ENCODE measurements around the gene ATP2A3. TPM values are rescaled to one million over a fixed set of nuclear protein-coding genes. Genes with fewer than 3 reads are reported as not detected.

The ATP2A3 gene
- total and polyA plus RNA-seq, 8 donors, result 17.8 to 67.7 (median 42.3) TPM

- FAIRE-seq (no peak), ATAC-seq (peak; percentile 85 to 92 (median 91)), DNase-seq (peak; percentile 61 to 94 (median 82))
- no peaks in the 10 kb centered on the region for H3K36me3 ChIP-seq
- H3K4me1 ChIP-seq, result peaks cover 0 to 3% (median 0%) of the 10 kb centered on the region in 3 donors
- H3K27ac ChIP-seq, result no peak overlapping the region
- H3K4me3 ChIP-seq, result no peak overlapping the region
- WGBS, 2 donors, result 21 to 27% methylated on average over 17 of the region's 17 CpGs
- no peaks in the 10 kb centered on the region for H3K9me3 ChIP-seq
- TF ChIP-seq, protein P1, sequence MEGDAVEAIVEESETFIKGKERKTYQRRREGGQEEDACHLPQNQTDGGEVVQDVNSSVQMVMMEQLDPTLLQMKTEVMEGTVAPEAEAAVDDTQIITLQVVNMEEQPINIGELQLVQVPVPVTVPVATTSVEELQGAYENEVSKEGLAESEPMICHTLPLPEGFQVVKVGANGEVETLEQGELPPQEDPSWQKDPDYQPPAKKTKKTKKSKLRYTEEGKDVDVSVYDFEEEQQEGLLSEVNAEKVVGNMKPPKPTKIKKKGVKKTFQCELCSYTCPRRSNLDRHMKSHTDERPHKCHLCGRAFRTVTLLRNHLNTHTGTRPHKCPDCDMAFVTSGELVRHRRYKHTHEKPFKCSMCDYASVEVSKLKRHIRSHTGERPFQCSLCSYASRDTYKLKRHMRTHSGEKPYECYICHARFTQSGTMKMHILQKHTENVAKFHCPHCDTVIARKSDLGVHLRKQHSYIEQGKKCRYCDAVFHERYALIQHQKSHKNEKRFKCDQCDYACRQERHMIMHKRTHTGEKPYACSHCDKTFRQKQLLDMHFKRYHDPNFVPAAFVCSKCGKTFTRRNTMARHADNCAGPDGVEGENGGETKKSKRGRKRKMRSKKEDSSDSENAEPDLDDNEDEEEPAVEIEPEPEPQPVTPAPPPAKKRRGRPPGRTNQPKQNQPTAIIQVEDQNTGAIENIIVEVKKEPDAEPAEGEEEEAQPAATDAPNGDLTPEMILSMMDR (IDR thresholded peaks at IDR 0.05), result peak; percentile 92 to 98 (median 94)
- intact Hi-C loops (cut with DNase I), result loop anchor here in 1 of 3 donors (10.0 kb wide), 1 partner anchor 161 kb away; no protein-coding TSS in a partner anchor
- no peaks in the 10 kb centered on the region for H3K27me3 ChIP-seq
Measured at GRCh38 chr17:3913531-3914311, 50.5 kb downstream of the ATP2A3 start.

- Histone ChIP-seq H3K4me3 (no peak overlapping the region), H3K9me3 (no peaks in the 10 kb centered on the region), H3K36me3 (no peaks in the 10 kb centered on the region), H3K4me1 (peaks cover 0 to 3% (median 0%) of the 10 kb centered on the region in 3 donors), H3K27me3 (no peaks in the 10 kb centered on the region), H3K27ac (no peak overlapping the region)
- DNase-seq (no peak), ATAC-seq (no peak), FAIRE-seq (no peak)
- WGBS, 2 donors, result 94 to 99% methylated on average over 2 of the region's 2 CpGs
- intact Hi-C loops (cut with DNase I), result loop anchor here in 1 of 3 donors (10.0 kb wide), 1 partner anchor 162 kb away; no protein-coding TSS in a partner anchor
- TF ChIP-seq, protein P1 (IDR thresholded peaks at IDR 0.05), result no peak
Measured at GRCh38 chr17:3912827-3913226, 51.4 kb downstream of the ATP2A3 start.

- DNase-seq, result peak in 1 of 6 donors; percentile 51
- Histone ChIP-seq H3K27me3 (no peaks in the 10 kb centered on the region), H3K9me3 (no peaks in the 10 kb centered on the region), H3K4me1 (no peaks in the 10 kb centered on the region), H3K27ac (no peak overlapping the region), H3K36me3 (no peaks in the 10 kb centered on the region), H3K4me3 (no peak overlapping the region)
- 83 to 86% methylated on average over 30 of the region's 30 CpGs for WGBS, 2 donors
- peak in 2 of 4 donors; percentile 8 to 23 for ATAC-seq
- FAIRE-seq, result no peak
- intact Hi-C loops (cut with DNase I), result loop anchor here in 1 of 3 donors (10.0 kb wide), 1 partner anchor 163 kb away; no protein-coding TSS in a partner anchor
- TF ChIP-seq, protein P1 (IDR thresholded peaks at IDR 0.05), result no peak
Measured at GRCh38 chr17:3911271-3912053, 52.8 kb downstream of the ATP2A3 start.

GRCh38 chr17:3910420-3911270 lies 53.6 kb downstream of the ATP2A3 start:
- DNase-seq (no peak), ATAC-seq (no peak), FAIRE-seq (no peak)
- no peaks in the 10 kb centered on the region for H3K4me1 ChIP-seq
- H3K27me3 ChIP-seq, result no peaks in the 10 kb centered on the region
- TF ChIP-seq, protein P1 (IDR thresholded peaks at IDR 0.05), result no peak
- no peak overlapping the region for H3K4me3 ChIP-seq
- no peaks in the 10 kb centered on the region for H3K36me3 ChIP-seq
- WGBS, 2 donors, result 89 to 90% methylated on average over 11 of the region's 11 CpGs
- H3K9me3 ChIP-seq, result no peaks in the 10 kb centered on the region
- intact Hi-C loops (cut with DNase I), result loop anchor here in 1 of 3 donors (10.0 kb wide), 1 partner anchor 164 kb away; no protein-coding TSS in a partner anchor
- H3K27ac ChIP-seq, result no peak overlapping the region
